ENCODE measurements around the gene WDR45B. TPM values are rescaled to one million over a fixed set of nuclear protein-coding genes. Genes with fewer than 3 reads are reported as not detected.
A peak's percentile ranks its signal among the peaks of the same experiment; 100 is the strongest.

The WDR45B gene
- total RNA-seq, 1 donor from 2014 or later: 66.8 TPM

- Mint-ChIP-seq H3K36me3 (ENCODE audit: low read depth) (peaks cover 52% of the 10 kb centered on the region), H3K27me3 (no peaks in the 10 kb centered on the region)
- intact Hi-C loops (cut with micrococcal nuclease): no loop called here
Observed at GRCh38 chr17:82642022-82642421, 6.2 kb downstream of the WDR45B start.

GRCh38 chr17:82640036-82640435 is 8.2 kb downstream of the WDR45B start:
- Mint-ChIP-seq H3K4me3 (no peak overlapping the region), H3K9me3 (no peaks in the 10 kb centered on the region), H3K27me3 (no peaks in the 10 kb centered on the region), H3K4me1 (peaks cover 13% of the 10 kb centered on the region), H3K27ac (no peak overlapping the region), H3K36me3 (ENCODE audit: low read depth) (peaks cover 54% of the 10 kb centered on the region)
- no peak for DNase-seq
- intact Hi-C loops (cut with micrococcal nuclease): no loop called here

More at GRCh38 chr17:82642022-82642421, 6.2 kb downstream of the WDR45B start:
- H3K4me1 Mint-ChIP-seq: peaks cover 23% of the 10 kb centered on the region
- H3K4me3 Mint-ChIP-seq: no peak overlapping the region
- DNase-seq: no peak
- no peaks in the 10 kb centered on the region for H3K9me3 Mint-ChIP-seq
- peak overlapping the region; percentile 15 for H3K27ac Mint-ChIP-seq

GRCh38 chr17:82639628-82640027 is 8.6 kb downstream of the WDR45B start:
- intact Hi-C loops (cut with micrococcal nuclease): no loop called here
- Mint-ChIP-seq H3K9me3 (no peaks in the 10 kb centered on the region), H3K4me3 (no peak overlapping the region), H3K27me3 (no peaks in the 10 kb centered on the region), H3K27ac (no peak overlapping the region), H3K36me3 (ENCODE audit: low read depth) (peaks cover 54% of the 10 kb centered on the region), H3K4me1 (peaks cover 14% of the 10 kb centered on the region)
- DNase-seq: no peak

DNA sequence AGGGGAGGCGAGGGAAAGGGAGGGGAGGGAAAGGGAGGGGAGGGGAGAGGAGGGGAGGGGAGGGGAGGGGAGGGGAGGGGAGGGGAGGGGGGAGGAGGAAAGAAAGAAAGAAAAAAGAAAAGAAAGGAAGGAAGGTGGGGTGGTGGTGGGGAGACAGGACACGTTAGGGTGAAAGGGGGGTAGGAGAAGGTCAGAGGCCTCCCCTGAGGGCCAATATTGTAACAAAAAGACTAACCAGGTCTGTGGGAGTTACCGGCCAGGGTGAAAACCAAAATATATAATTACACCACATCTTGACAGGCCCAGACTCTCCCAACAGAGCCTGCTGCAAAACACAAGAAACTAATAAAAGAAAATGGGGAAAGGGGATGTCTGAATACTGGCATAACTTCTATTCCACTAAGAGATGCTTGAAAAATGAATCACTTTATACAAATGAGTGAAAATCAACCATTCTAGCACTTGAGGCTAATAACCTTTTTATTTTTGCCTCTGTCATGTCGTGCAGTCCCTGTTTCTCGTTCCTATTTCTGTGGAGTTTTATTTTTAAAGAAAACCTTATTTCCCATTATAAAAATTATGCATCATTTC is 10.0 kb downstream of the WDR45B start:
- peaks cover 17% of the 10 kb centered on the region for H3K4me1 Mint-ChIP-seq
- no peak overlapping the region for H3K4me3 Mint-ChIP-seq
- peaks cover 54% of the 10 kb centered on the region for H3K36me3 Mint-ChIP-seq (ENCODE audit: low read depth)
- intact Hi-C loops (cut with micrococcal nuclease): no loop called here
- H3K9me3 Mint-ChIP-seq: no peaks in the 10 kb centered on the region
- no peak overlapping the region for H3K27ac Mint-ChIP-seq
- no peaks in the 10 kb centered on the region for H3K27me3 Mint-ChIP-seq
- no peak for DNase-seq

DNA sequence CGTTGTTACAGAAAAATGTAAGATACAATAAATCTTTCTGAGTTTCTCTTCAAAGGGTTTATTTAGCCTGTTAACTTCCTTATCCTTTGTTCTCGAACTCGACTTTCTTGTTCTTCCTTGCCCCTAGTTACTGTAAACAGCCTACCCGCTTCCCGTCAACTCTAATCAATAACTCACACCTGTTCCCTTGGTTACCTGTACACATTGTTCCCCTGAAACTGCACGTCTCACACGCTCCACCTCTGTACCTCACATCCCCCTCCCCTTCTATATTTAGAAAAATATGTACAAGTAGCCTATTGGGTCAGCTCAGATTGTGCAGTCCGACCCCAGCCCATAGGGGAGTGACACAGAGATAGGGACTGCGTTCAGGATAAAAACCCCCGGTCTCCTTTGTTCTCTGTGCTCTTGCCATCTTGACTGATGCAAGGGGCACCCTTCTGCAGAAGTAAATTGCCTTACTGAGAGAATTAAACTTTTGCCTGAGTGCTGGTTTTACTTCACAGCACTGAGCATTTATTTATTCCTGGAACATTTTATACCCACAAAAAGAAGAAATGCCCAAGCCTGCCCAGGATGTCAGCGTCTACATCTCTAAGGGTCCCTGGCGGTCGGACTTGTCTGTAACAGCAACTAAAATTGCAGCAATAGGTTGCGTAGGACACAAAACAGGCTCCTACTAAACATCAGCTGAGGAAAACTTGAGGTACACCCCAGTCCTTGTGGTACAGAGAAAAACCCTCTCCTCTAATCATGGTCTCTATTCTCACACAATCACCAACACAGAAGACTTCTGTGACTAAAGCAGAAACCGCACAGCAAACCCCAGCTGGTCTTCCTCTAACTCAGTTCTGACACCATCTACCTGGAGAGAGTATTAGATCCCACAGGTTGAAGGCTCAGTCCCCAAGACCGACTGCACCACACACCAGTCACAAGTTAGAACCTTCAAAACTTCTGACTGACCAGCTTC is 11.3 kb downstream of the WDR45B start:
- peak overlapping the region; percentile 22 for H3K27ac Mint-ChIP-seq
- H3K4me3 Mint-ChIP-seq: no peak overlapping the region

DNA sequence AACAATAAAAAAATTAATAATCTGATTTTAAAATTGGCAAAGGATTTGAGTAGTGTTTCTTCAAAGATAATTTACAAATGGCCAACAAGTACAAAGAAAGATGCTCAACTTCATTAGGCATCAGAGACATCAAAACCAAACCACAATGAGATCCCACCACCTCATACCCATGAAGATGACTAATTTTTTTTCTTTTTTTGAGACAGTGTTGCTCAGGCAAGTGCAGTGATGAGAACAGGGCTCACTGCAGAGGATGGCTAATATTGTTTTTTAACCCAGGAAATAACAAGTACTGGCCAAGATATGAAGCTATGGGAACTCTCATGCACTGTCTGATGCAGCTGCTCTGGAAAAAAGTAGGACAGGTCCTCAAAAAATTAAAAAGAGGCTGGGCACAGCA is 14.9 kb downstream of the WDR45B start:
- Mint-ChIP-seq H3K27me3 (no peaks in the 10 kb centered on the region), H3K9me3 (no peaks in the 10 kb centered on the region), H3K27ac (no peak overlapping the region), H3K36me3 (ENCODE audit: low read depth) (peaks cover 43% of the 10 kb centered on the region), H3K4me3 (no peak overlapping the region), H3K4me1 (peaks cover 18% of the 10 kb centered on the region)
- no peak for DNase-seq
- intact Hi-C loops (cut with micrococcal nuclease): no loop called here

More for the DNA sequence above, 11.3 kb downstream of the WDR45B start:
- Mint-ChIP-seq H3K36me3 (ENCODE audit: low read depth) (peaks cover 47% of the 10 kb centered on the region), H3K27me3 (no peaks in the 10 kb centered on the region), H3K9me3 (no peaks in the 10 kb centered on the region), H3K4me1 (peaks cover 17% of the 10 kb centered on the region)
- intact Hi-C loops (cut with micrococcal nuclease): no loop called here
- DNase-seq: no peak

DNA sequence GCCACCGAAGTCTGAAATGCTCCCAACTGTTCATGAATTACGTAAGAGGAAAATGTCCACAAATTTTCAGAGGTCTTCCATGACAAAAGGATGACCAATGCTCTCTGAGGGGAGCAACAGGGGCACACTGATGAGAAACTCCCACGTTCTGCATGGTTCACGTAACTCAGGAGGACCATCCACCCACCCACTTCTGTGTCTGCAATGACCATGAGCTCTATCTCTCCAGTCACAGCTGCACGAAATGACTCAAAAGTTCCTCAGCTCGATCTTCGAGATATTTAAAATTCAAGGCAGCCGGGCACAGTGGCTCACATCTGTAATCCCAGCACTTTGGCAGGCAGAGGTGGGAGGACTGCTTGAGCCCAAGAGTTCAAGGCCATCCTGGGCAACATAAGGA is 15.8 kb downstream of the WDR45B start:
- intact Hi-C loops (cut with micrococcal nuclease): no loop called here
- no peaks in the 10 kb centered on the region for H3K9me3 Mint-ChIP-seq
- no peaks in the 10 kb centered on the region for H3K27me3 Mint-ChIP-seq
- H3K36me3 Mint-ChIP-seq (ENCODE audit: low read depth): peaks cover 44% of the 10 kb centered on the region
- no peak overlapping the region for H3K27ac Mint-ChIP-seq
- peaks cover 19% of the 10 kb centered on the region for H3K4me1 Mint-ChIP-seq
- no peak overlapping the region for H3K4me3 Mint-ChIP-seq
- DNase-seq: no peak

DNA sequence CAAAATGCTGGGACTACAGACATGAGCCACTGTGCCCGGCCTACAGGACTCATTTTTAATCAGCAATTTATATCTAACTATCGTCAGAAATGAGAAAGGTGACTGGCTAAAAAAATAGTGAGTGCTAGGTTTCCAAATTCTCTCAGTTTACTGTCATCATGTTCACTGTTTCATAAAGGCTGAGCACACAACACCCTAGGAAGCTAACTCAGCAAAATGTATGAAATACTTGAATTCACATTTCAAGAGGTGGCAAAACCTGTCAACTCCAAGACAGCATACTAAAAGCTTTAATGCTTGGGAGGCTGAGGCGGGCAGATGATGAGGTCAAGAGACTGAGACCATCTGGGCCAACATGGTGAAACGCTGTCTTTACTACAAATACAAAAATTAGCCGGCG is 16.7 kb downstream of the WDR45B start:
- intact Hi-C loops (cut with micrococcal nuclease): no loop called here
- Mint-ChIP-seq H3K27ac (no peak overlapping the region), H3K4me3 (no peak overlapping the region)

GRCh38 chr17:82630212-82630611 is 18.0 kb downstream of the WDR45B start:
- Mint-ChIP-seq H3K9me3 (no peaks in the 10 kb centered on the region), H3K4me3 (no peak overlapping the region), H3K36me3 (ENCODE audit: low read depth) (peaks cover 43% of the 10 kb centered on the region), H3K27me3 (no peaks in the 10 kb centered on the region), H3K4me1 (peaks cover 12% of the 10 kb centered on the region), H3K27ac (peak overlapping the region; percentile 45)
- DNase-seq: no peak
- intact Hi-C loops (cut with micrococcal nuclease): no loop called here

More for the DNA sequence above, 16.7 kb downstream of the WDR45B start:
- no peak for DNase-seq
- Mint-ChIP-seq H3K36me3 (ENCODE audit: low read depth) (peaks cover 42% of the 10 kb centered on the region), H3K27me3 (no peaks in the 10 kb centered on the region), H3K9me3 (no peaks in the 10 kb centered on the region), H3K4me1 (peaks cover 12% of the 10 kb centered on the region)

- Mint-ChIP-seq H3K4me1 (peaks cover 12% of the 10 kb centered on the region), H3K36me3 (ENCODE audit: low read depth) (peaks cover 46% of the 10 kb centered on the region), H3K27me3 (no peaks in the 10 kb centered on the region), H3K4me3 (no peak overlapping the region), H3K9me3 (no peaks in the 10 kb centered on the region), H3K27ac (no peak overlapping the region)
- intact Hi-C loops (cut with micrococcal nuclease): no loop called here
- no peak for DNase-seq
Observed at GRCh38 chr17:82629748-82630147, 18.5 kb downstream of the WDR45B start.

DNA sequence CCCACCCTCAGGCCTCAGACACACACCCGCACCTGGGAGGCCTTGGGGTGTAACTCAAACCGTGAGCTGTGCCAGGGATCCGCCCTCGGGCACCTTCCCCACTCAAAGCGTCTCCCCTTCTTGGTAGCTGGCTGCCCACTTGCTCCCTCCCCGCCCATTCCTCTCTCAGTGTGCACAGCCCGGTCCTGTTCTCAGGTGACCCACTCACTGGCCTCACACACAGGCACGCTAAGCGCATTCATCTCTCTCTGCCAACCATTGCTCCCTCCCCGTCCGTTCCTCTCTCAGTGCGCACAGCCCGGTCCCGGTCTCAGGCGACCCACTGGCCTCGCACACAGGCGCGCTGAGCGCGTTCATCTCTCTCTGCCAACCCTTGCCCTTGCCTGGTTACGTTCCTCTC is 20.8 kb downstream of the WDR45B start:
- Mint-ChIP-seq H3K27ac (peak overlapping the region; percentile 16), H3K36me3 (ENCODE audit: low read depth) (peaks cover 52% of the 10 kb centered on the region), H3K9me3 (no peaks in the 10 kb centered on the region), H3K4me1 (peaks cover 7% of the 10 kb centered on the region), H3K4me3 (no peak overlapping the region), H3K27me3 (no peaks in the 10 kb centered on the region)
- intact Hi-C loops (cut with micrococcal nuclease): no loop called here
- no peak for DNase-seq

DNA sequence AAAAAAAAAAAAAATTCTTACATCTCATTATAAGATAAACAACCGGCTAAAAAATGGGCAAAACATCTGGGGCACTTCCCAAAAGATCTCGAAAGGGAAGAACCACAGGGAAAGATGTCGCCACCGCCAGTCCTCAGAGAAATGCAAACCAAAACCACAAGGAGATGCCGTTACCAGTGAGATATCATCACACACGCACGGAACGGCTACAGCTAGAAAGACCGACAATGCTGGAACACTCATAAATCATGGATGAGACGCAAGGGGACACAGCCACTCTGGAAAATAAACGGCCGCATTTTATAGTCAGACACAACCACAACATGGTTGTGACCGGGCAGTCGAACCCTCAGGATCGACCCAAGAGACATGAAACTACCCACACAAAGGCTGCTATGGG is 24.5 kb downstream of the WDR45B start:
- no peak overlapping the region for H3K4me3 Mint-ChIP-seq
- no peaks in the 10 kb centered on the region for H3K27me3 Mint-ChIP-seq
- no peak overlapping the region for H3K27ac Mint-ChIP-seq
- peaks cover 4% of the 10 kb centered on the region for H3K4me1 Mint-ChIP-seq
- peaks cover 63% of the 10 kb centered on the region for H3K36me3 Mint-ChIP-seq (ENCODE audit: low read depth)
- intact Hi-C loops (cut with micrococcal nuclease): no loop called here
- H3K9me3 Mint-ChIP-seq: no peaks in the 10 kb centered on the region
- DNase-seq: no peak

DNA sequence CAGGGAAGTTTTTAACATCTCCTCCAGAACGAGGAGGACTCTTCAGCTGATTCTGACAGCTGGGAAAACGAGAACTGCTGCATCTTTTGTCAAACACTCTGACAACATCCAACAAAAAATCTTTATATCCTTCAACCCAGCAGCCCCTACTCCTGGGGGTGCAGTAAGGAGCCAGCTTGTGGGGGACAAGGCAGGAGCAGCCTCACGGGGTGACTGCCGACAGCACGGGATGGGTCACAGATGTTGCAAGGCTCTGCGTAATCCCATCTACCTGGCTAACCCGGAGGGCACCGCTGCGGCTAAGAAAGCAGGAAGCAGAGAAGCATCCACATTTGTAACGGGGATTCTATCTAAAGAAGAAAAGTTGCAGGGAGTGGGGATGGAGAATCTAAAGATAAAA is 28.6 kb downstream of the WDR45B start:
- intact Hi-C loops (cut with micrococcal nuclease): no loop called here
- H3K9me3 Mint-ChIP-seq: no peaks in the 10 kb centered on the region
- peaks cover 70% of the 10 kb centered on the region for H3K36me3 Mint-ChIP-seq (ENCODE audit: low read depth)
- H3K27me3 Mint-ChIP-seq: no peaks in the 10 kb centered on the region
- H3K27ac Mint-ChIP-seq: peak overlapping the region; percentile 60
- peaks cover 2% of the 10 kb centered on the region for H3K4me1 Mint-ChIP-seq
- no peak for DNase-seq
- H3K4me3 Mint-ChIP-seq: no peak overlapping the region

DNA sequence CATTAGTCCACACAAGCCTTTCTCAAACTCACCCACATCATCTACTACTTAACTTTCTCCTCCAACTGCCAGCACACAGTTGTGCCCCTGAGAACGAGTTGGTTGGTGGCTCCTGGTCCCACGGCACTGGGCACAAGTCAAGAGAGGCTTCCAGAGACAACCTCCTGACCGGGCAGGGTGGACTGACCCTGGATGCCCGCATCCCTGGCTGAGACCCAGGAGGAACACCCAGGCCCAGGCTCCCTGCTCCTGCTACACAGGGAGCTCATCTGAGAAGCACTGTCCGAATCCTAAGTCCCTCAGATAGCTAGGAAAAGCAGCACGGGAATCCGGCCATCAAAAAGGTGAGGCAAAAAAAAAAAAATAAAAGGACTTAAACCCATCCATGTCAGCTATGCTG is 29.0 kb downstream of the WDR45B start:
- Mint-ChIP-seq H3K36me3 (ENCODE audit: low read depth) (peaks cover 71% of the 10 kb centered on the region), H3K9me3 (no peaks in the 10 kb centered on the region), H3K4me3 (no peak overlapping the region), H3K27me3 (no peaks in the 10 kb centered on the region), H3K4me1 (peaks cover 2% of the 10 kb centered on the region), H3K27ac (peak overlapping the region; percentile 26)
- DNase-seq: no peak
- intact Hi-C loops (cut with micrococcal nuclease): no loop called here

Measured in activated CD4-positive, alpha-beta T cell treated with anti-CD3 and anti-CD28 coated beads, Interleukin-2, amount 10 ng/mL, durations not matched to agents 24 days and 14 days (primary cell).